ENCODE data around the gene PSMC1.

Gene PSMC1

DNA sequence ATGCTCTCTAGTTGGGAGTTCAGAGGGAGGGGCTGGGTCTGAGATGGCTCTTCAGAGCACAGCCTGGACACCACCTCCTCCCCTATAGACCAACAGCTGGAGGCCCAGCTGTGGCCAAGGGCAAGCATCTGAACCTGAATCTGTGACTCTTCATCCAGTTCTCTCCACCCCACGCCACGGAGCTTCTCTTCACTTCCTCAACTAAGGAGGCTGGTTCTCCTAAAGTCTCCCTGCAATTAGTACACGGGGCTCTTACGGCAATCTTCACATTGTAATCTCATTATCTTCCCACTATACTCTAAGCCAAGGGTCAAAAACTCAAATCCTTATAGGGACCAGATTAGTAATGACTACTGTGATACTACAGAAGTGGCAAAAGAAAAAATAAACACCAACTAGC, 65.5 kb downstream of the PSMC1 start:
- H3K4me3 ChIP-seq (replicated peaks; ENCODE audit: insufficient read depth, low read length), result no peak overlapping the region
- DNase-seq (ENCODE audit: low read depth in 1 of 2, low spot score in 1 of 2), result no peak
- TF ChIP-seq, protein P1, sequence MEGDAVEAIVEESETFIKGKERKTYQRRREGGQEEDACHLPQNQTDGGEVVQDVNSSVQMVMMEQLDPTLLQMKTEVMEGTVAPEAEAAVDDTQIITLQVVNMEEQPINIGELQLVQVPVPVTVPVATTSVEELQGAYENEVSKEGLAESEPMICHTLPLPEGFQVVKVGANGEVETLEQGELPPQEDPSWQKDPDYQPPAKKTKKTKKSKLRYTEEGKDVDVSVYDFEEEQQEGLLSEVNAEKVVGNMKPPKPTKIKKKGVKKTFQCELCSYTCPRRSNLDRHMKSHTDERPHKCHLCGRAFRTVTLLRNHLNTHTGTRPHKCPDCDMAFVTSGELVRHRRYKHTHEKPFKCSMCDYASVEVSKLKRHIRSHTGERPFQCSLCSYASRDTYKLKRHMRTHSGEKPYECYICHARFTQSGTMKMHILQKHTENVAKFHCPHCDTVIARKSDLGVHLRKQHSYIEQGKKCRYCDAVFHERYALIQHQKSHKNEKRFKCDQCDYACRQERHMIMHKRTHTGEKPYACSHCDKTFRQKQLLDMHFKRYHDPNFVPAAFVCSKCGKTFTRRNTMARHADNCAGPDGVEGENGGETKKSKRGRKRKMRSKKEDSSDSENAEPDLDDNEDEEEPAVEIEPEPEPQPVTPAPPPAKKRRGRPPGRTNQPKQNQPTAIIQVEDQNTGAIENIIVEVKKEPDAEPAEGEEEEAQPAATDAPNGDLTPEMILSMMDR (IDR thresholded peaks at IDR 0.05; ENCODE audit: insufficient read depth, low read length), result no peak
- TF ChIP-seq SPI1 (IDR thresholded peaks at IDR 0.05; ENCODE audit: borderline replicate concordance, low read depth), result no peak
- H3K27ac ChIP-seq (replicated peaks), result no peak overlapping the region
- H3K27me3 ChIP-seq (ENCODE audit: insufficient read depth, poor library complexity, severe bottlenecking), result no peaks in the 10 kb centered on the region
